H9 (cell line): ENCODE results near the gene CCDC88C. TPM values are rescaled to one million over a fixed set of nuclear protein-coding genes. Genes with fewer than 3 reads are reported as not detected.

Experiments used
- DNase-seq: peaks from one replicate; pipeline ENCODE4 v3.0.0-alpha.2; 2017
- H2AFZ ChIP-seq: one replicate; pipeline ENCODE4 v1.6.1; 2013; ENCODE audit warnings: mild to moderate bottlenecking, low read length, control low read depth, moderate library complexity
- H2AK5ac ChIP-seq: 2 replicates; pipeline ENCODE4 v1.6.1; 2013; ENCODE audit warnings: low read length, control low read depth, mixed read lengths; ENCODE audit not compliant: insufficient read length
- H2BK120ac ChIP-seq: one replicate; pipeline ENCODE4 v1.6.1; 2013; ENCODE audit warnings: low read depth, mild to moderate bottlenecking, low read length, control low read depth, inconsistent platforms; ENCODE audit not compliant: poor library complexity, severe bottlenecking
- H2BK12ac ChIP-seq: 2 replicates; pipeline ENCODE4 v1.6.1; 2013; ENCODE audit warnings: low read length, control low read depth, mixed read lengths, low read depth; ENCODE audit not compliant: insufficient read length
- H2BK15ac ChIP-seq: 2 replicates; pipeline ENCODE4 v1.6.1; 2013; ENCODE audit warnings: low read depth, low read length, control low read depth
- H2BK20ac ChIP-seq: one replicate; pipeline ENCODE4 v1.6.1; 2013; ENCODE audit warnings: low read depth, mild to moderate bottlenecking, low read length, control low read depth, inconsistent platforms; ENCODE audit not compliant: poor library complexity, severe bottlenecking
- H2BK5ac ChIP-seq: 2 replicates; pipeline ENCODE4 v1.6.1; 2013; ENCODE audit warnings: low read length, control low read depth, mixed read lengths; ENCODE audit not compliant: insufficient read length
- H3K14ac ChIP-seq: 2 replicates; pipeline ENCODE4 v1.6.1; 2013; ENCODE audit warnings: low read length, control low read depth; ENCODE audit not compliant: insufficient read depth
- H3K18ac ChIP-seq: 2 replicates; pipeline ENCODE4 v1.6.1; 2013; ENCODE audit warnings: low read depth, mild to moderate bottlenecking, mixed read lengths, low read length, control low read depth; ENCODE audit not compliant: insufficient read length
- H3K23ac ChIP-seq: 2 replicates; pipeline ENCODE4 v1.6.1; 2013; ENCODE audit warnings: low read length, control low read depth, mixed read lengths, low read depth; ENCODE audit not compliant: insufficient read length
- H3K23me2 ChIP-seq: 2 replicates; pipeline ENCODE4 v1.6.1; 2013; ENCODE audit warnings: low read depth, mild to moderate bottlenecking, mixed read lengths, low read length, control low read depth; ENCODE audit not compliant: insufficient read length, poor library complexity, severe bottlenecking
- H3K27ac ChIP-seq: 2 replicates; pipeline ENCODE4 v1.5.1; 2013; ENCODE audit warnings: low read length, control low read depth, mixed read lengths, low read depth; ENCODE audit not compliant: insufficient read length
- H3K27me3 ChIP-seq: 2 replicates; pipeline ENCODE4 v1.6.1; 2013; ENCODE audit warnings: low read length, control low read depth, inconsistent platforms; ENCODE audit not compliant: insufficient read depth
- H3K4ac ChIP-seq: 2 replicates; pipeline ENCODE4 v1.6.1; 2013; ENCODE audit warnings: low read depth, mild to moderate bottlenecking, control low read depth, inconsistent platforms, low read length, moderate library complexity
- H3K4me1 ChIP-seq: 2 replicates; pipeline ENCODE4 v1.6.1; 2013; ENCODE audit warnings: low read length, control low read depth, inconsistent platforms; ENCODE audit not compliant: insufficient read depth
- H3K4me2 ChIP-seq: 2 replicates; pipeline ENCODE4 v1.6.1; 2013; ENCODE audit warnings: low read length, control low read depth, mixed read lengths; ENCODE audit not compliant: insufficient read length, insufficient read depth
- H3K56ac ChIP-seq: 2 replicates; pipeline ENCODE4 v1.6.1; 2013; ENCODE audit warnings: low read depth, mild to moderate bottlenecking, mixed read lengths, low read length, control low read depth; ENCODE audit not compliant: insufficient read length
- H3K79me1 ChIP-seq: 2 replicates; pipeline ENCODE4 v1.6.1; 2013; ENCODE audit warnings: low read depth, mild to moderate bottlenecking, moderate library complexity, low read length, control low read depth, inconsistent platforms; ENCODE audit not compliant: insufficient read depth, poor library complexity, severe bottlenecking
- H3K79me2 ChIP-seq: 2 replicates; pipeline ENCODE4 v1.6.1; 2013; ENCODE audit warnings: low read length, control low read depth, inconsistent platforms; ENCODE audit not compliant: insufficient read depth
- H3K9ac ChIP-seq: 2 replicates; pipeline ENCODE4 v1.6.1; 2013; ENCODE audit warnings: low read length, control low read depth, mixed read lengths; ENCODE audit not compliant: insufficient read length; ENCODE audit errors: extremely low read depth
- H3K9me3 ChIP-seq: one replicate; pipeline ENCODE4 v1.6.1; 2013; ENCODE audit warnings: low read depth, low read length, inconsistent platforms; ENCODE audit not compliant: control insufficient read depth
- H3T11ph ChIP-seq: one replicate; pipeline ENCODE4 v1.6.1; 2013; ENCODE audit warnings: mild to moderate bottlenecking, low read length, control low read depth, inconsistent platforms
- H4K20me1 ChIP-seq: one replicate; pipeline ENCODE4 v1.6.1; 2013; ENCODE audit not compliant: control insufficient read depth, insufficient read length, insufficient read depth
- H4K5ac ChIP-seq: 2 replicates; pipeline ENCODE4 v1.6.1; 2013; ENCODE audit warnings: low read depth, mild to moderate bottlenecking, mixed read lengths, low read length, control low read depth; ENCODE audit not compliant: insufficient read length
- H4K8ac ChIP-seq: replicated peaks from 2 replicates; pipeline ENCODE4 v1.6.1; 2013; ENCODE audit warnings: low read length, control low read depth, mixed read lengths, low read depth; ENCODE audit not compliant: insufficient read length
- H4K91ac ChIP-seq: 2 replicates; pipeline ENCODE4 v1.6.1; 2013; ENCODE audit warnings: low read depth, mild to moderate bottlenecking, moderate library complexity, mixed read lengths, low read length, control low read depth; ENCODE audit not compliant: insufficient read length
- H3K27ac Mint-ChIP-seq, 3 experiments: 2 replicates in 2 of 3; 3 replicates in 1 of 3; pipeline ENCODE4 v1.8.0; 2020 to 2021; ENCODE audit warnings: mixed read lengths in 3 of 3, mild to moderate bottlenecking in 1 of 3, moderate library complexity in 1 of 3
- H3K27me3 Mint-ChIP-seq: 2 replicates; pipeline ENCODE4 v1.8.0; 2021; ENCODE audit warnings: low read depth, mild to moderate bottlenecking, moderate library complexity, mixed read lengths
- H3K36me3 Mint-ChIP-seq, 3 experiments: 2 replicates in 2 of 3; 3 replicates in 1 of 3; pipeline ENCODE4 v1.8.0; 2020 to 2021; ENCODE audit warnings: low read depth in 3 of 3, mixed read lengths in 3 of 3; ENCODE audit not compliant: insufficient read depth in 1 of 3
- H3K4me1 Mint-ChIP-seq, 2 experiments: 2 replicates each; pipeline ENCODE4 v1.8.0; 2020; ENCODE audit warnings: mixed read lengths in 2 of 2
- H3K4me3 Mint-ChIP-seq, 2 experiments: 2 replicates in 1 of 2; 3 replicates in 1 of 2; pipeline ENCODE4 v1.8.0; 2020 to 2021; ENCODE audit warnings: mild to moderate bottlenecking in 2 of 2, mixed read lengths in 2 of 2, moderate library complexity in 1 of 2
- H3K9me3 Mint-ChIP-seq, 2 experiments: 2 replicates in 1 of 2; 3 replicates in 1 of 2; pipeline ENCODE4 v1.8.0; 2020; ENCODE audit warnings: mild to moderate bottlenecking in 2 of 2, mixed read lengths in 2 of 2, moderate library complexity in 1 of 2
- WGBS: extraction: QIAGEN DNeasy Blood & Tissue Kit; methylation state at CpG from one replicate; pipeline ENCODE4 v1.1.7; 2013; ENCODE audit warnings: missing lambda C conversion rate, low lambda C conversion rate, mixed read lengths; ENCODE audit not compliant: insufficient read length; ENCODE audit errors: extremely low coverage; 5-methylcytosine and 5-hydroxymethylcytosine counted together
- total RNA-seq: library from RNA; stranded (reverse); gene quantifications from 2 replicates; pipeline ENCODE4 v1.2.1, GENCODE V29; 2021
- TF ChIP-seq, protein P1 (sequence below): fragments of 200-600 bp; sonication (generic); conservative IDR thresholded peaks from 3 replicates; pipeline ENCODE4 v1.8.0; 2021; ENCODE audit warnings: antibody characterized with exemption, mild to moderate bottlenecking

Gene CCDC88C
- total RNA-seq, 1 experiment from 2014 or later: 52.4 TPM

DNA sequence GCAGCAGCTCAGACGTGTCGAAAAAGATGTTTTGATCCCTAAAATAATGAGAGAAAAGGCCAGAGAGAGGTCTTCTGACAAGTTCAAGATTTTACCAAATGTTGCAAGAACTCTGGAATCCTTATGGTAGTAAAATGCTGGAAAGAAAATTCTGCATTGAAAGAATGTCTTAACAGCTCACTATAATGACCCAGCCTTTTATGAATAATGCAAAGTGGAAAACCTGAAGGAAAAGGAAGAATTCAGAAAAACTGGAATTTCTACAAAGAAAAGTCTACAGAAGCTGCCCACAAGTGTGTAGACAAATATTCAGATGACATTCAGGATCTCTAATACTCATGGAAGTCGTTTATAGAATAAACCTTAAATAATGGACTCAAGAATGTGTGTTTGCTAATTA is 1.8 kb upstream of the CCDC88C start:
- Histone ChIP-seq H3K56ac (no peak overlapping the region), H3K9ac (no peak overlapping the region), H2BK20ac (no peak overlapping the region), H3K14ac (no peak overlapping the region), H3T11ph (no peak overlapping the region), H2AFZ (no peak overlapping the region), H2BK12ac (no peak overlapping the region), H3K79me2 (no peaks in the 10 kb centered on the region), H2BK120ac (no peak overlapping the region), H3K18ac (no peak overlapping the region), H3K4ac (no peak overlapping the region), H3K27ac (no peak overlapping the region), H4K5ac (no peak overlapping the region), H2AK5ac (no peak overlapping the region), H3K4me1 (peaks cover 4% of the 10 kb centered on the region; the same call in 1 of the 2 replicates), H4K20me1 (no peaks in the 10 kb centered on the region), H3K9me3 (peaks cover 3% of the 10 kb centered on the region), H3K23me2 (peaks cover 9% of the 10 kb centered on the region), H2BK15ac (no peak overlapping the region), H3K23ac (no peak overlapping the region), H4K8ac (no peak overlapping the region), H4K91ac (no peak overlapping the region), H3K27me3 (no peaks in the 10 kb centered on the region), H3K4me2 (no peak overlapping the region), H3K79me1 (no peaks in the 10 kb centered on the region), H2BK5ac (no peak overlapping the region)
- WGBS: no CpG with 5 or more reads among the region's 3 CpGs
- Mint-ChIP-seq H3K9me3 (0 out of 5 replicates have a peak, but pooled peaks cover 0 to under 1% of the 10 kb centered on the region in 2 experiments), H3K27ac (no peak overlapping the region), H3K36me3 (peaks cover 2 to 9% (median 5%) of the 10 kb centered on the region in 3 experiments; a peak in 6 of 7 replicates), H3K27me3 (peaks cover 3% of the 10 kb centered on the region), H3K4me3 (no peak overlapping the region), H3K4me1 (peaks cover 22 to 30% of the 10 kb centered on the region in 2 experiments)
- TF ChIP-seq, protein P1, sequence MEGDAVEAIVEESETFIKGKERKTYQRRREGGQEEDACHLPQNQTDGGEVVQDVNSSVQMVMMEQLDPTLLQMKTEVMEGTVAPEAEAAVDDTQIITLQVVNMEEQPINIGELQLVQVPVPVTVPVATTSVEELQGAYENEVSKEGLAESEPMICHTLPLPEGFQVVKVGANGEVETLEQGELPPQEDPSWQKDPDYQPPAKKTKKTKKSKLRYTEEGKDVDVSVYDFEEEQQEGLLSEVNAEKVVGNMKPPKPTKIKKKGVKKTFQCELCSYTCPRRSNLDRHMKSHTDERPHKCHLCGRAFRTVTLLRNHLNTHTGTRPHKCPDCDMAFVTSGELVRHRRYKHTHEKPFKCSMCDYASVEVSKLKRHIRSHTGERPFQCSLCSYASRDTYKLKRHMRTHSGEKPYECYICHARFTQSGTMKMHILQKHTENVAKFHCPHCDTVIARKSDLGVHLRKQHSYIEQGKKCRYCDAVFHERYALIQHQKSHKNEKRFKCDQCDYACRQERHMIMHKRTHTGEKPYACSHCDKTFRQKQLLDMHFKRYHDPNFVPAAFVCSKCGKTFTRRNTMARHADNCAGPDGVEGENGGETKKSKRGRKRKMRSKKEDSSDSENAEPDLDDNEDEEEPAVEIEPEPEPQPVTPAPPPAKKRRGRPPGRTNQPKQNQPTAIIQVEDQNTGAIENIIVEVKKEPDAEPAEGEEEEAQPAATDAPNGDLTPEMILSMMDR: no peak
- DNase-seq: no peak
